GM19193 (cell line): Measurements from ENCODE around the gene SLF2.

Experiments
- POLR2A ChIP-seq: IDR thresholded peaks from 4 replicates; pipeline ENCODE4 v1.6.1; 2011; ENCODE audit not compliant: insufficient read depth, insufficient read length; ENCODE audit errors: extremely low read depth

SLF2 gene

GRCh38 chr10:100976906-100977305 is 64.1 kb downstream of the SLF2 start:
- no peak for TF ChIP-seq POLR2A

DNA sequence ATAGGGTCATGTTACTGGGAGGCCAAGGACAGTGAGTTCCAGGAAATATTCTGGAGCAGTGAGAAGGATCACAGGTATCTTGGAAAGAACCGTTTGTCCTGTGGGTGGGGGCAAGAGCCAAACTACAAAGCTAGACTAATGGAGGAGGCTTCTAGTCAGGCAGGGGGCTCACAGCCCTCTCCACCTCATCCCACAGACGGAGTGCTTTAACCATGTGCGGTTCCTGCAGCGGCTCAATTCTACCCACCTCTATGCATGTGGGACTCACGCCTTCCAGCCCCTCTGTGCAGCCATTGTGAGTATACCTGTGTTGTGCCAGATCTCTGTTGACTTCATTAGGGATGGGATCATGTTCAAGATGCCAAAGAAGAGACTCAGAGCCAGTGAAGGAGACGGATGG is 64.7 kb downstream of the SLF2 start:
- TF ChIP-seq POLR2A = no peak

- TF ChIP-seq POLR2A = no peak
These were observed 65.5 kb downstream of the SLF2 start for GRCh38 chr10:100978121-100978900.

- TF ChIP-seq POLR2A = no peak
These were observed 66.1 kb downstream of the SLF2 start for GRCh38 chr10:100978901-100979195.

- TF ChIP-seq POLR2A = no peak
These were observed 67.1 kb downstream of the SLF2 start for GRCh38 chr10:100979791-100980272.

DNA sequence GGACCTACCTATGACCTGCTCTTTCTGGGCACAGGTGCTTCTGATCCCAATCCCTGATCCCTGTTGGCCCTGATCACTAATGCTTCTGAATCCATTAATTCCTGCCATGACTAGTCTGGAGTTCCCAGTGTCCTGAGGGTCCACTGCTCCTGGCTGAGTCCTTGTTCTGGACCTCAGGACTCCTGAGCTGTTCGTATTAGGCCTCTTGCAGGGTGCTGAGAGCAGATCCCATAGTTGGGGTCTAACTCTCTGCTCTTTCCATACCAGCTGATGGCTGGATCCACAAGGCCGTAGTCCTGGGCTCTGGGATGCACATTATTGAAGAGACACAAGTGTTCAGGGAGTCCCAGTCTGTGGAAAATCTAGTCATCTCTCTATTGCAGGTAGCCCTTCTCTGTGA is 67.5 kb downstream of the SLF2 start:
- no peak for TF ChIP-seq POLR2A

GRCh38 chr10:100980711-100981110 is 67.9 kb downstream of the SLF2 start:
- TF ChIP-seq POLR2A = no peak

- no peak for TF ChIP-seq POLR2A
These were observed 68.5 kb downstream of the SLF2 start for GRCh38 chr10:100981178-100981772.

DNA sequence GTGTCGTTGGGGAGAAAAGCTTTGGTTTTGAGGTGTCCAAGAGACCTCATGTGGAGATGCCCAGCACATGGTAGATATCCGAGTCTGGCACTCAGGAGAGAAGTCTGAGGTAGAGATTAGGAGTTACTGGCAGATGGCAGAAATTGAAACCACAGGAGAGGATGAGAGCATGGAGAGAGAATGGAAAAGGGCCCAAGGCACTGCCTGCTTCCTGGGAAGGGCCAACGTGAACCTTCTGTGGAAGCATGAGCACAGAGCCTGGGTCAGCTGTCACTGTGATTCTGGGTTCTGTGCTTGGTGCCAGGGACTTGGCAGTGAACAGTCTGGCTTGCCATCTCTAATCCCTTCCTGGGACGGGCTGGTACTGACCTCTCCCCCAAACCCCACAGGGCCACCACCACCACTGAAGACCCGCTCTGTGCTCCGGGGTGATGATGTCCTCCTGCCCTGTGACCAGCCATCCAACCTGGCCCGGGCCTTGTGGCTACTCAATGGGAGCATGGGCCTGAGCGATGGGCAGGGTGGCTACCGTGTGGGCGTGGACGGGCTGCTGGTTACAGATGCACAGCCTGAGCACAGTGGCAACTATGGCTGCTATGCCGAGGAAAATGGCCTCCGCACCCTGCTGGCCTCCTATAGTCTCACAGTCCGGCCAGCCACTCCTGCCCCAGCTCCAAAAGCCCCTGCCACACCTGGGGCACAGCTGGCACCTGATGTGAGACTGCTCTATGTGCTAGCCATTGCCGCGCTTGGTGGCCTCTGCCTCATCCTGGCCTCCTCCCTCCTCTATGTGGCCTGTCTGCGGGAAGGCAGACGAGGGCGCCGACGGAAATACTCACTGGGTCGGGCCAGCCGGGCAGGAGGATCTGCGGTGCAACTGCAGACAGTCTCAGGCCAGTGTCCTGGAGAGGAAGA is 70.4 kb downstream of the SLF2 start:
- TF ChIP-seq POLR2A = no peak

DNA sequence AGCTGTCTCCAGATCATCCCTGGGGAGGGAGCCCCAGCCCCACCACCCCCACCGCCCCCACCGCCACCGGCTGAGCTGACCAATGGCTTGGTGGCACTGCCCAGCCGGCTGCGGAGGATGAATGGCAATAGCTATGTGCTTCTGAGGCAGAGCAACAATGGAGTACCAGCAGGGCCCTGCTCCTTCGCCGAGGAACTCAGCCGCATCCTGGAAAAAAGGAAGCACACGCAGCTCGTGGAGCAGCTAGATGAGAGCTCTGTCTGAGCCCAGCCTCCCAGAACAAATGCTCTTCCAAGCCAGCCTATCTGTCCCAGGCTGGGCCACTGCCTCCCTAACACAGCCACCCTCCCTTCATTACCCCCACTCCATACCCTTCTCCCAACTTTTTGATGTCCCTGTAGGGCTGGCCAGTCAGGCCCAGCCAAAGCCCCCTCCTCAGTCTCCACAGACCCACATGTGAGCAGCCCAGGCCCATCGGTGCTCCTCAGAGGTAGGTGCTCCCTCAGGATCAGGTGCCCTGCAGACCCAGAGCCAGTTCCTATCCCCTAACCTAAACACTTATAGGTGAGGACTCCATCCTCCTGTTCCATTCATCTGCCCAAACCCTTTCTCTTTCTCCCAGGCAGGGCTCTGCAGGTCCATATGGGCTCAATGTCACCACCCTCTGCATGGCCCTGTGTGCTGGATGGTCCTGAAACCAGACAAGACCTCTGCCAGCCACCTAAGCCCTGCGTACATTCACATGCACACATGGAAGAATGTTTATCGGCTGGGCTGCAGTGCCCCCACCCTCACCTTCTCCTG is 71.3 kb downstream of the SLF2 start:
- TF ChIP-seq POLR2A = no peak

DNA sequence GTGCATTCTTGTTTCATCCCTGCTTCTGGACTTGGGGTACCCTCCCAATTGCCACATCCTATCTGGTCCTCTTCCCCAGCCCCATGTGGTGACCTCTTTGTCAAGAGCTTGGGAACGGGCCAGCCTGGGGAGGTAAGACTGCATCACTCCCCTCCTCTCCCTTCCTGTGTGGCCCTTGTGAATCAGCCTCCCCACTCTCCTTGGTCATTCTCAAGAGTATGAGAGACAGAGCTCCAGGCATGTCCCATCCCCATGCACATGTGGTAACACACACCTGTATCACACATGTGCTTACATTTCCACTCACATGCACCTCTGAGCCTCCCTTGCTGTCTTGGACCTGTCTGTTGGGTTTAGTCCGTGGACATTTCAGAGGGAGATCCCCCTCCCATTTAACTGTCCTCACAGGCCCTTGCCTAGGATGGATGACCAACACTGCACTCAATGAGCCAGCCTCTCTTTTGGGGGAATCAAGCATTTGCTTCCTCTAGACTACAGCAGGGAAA is 72.0 kb downstream of the SLF2 start:
- no peak for TF ChIP-seq POLR2A

DNA sequence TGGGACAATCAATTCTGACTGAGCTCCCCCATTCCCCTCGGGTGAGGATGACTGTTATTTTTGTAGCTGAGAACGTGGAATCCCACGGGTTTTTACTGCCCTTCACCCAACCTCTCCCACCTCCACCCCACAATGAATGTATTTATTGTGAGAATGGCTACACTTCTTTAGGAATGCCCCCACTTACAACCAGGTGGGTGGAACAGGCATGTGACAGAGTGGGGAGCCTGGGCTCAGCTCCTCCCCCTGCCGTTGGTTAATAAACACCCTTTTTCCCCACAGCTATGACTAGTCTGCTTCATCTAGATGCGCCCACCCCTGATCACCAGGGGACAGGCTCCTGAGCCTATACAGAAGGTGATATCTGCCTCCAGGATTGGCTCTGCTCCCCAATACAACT is 72.6 kb downstream of the SLF2 start:
- no peak for TF ChIP-seq POLR2A

- TF ChIP-seq POLR2A = no peak
These were observed 73.8 kb downstream of the SLF2 start for GRCh38 chr10:100986623-100986951.

DNA sequence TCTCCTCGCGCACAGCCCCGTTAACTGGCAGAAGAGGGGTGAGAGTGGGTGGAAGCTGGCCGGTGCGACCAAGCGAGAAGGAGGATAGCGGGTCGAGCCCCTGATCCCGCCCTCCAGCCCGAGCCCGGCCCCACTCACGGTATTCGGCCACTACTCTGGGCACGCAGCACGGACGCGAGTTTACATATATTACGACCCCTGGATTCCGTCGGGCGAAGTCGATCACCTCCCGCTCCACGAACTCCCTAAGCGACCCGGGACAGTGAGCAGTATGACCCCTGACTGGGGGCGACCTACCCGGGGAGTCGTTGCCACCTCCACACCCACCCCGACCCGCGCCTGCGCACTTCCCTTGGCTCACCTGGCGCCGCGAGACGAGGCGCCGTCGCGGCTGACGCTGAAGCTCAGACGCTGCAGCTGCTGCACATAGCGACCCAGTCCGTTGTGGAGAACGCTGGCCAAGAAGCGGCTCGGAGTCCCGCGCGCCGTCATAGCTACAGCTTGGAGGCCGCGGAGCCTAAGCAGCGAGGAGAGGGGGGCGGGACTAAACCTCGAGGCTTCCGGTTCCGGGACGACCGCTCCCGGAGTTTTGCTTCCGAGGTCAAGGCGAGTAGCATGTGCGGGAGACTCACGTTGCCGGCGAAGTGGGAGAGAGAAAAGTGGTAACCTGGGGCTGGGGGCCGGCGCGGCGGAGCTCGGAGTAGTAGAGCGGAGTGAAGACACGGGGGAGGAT is 74.4 kb downstream of the SLF2 start, which contains the start of the genes MRPL43 and TWNK:
TSS of gene MRPL43 (minus strand) at position 546 of the 733 bp plus-strand sequence. CDS start at position 492, 54 bp downstream.
TSS of gene TWNK (plus strand) at position 592 of the 733 bp plus-strand sequence. CDS start 668 bp downstream, outside the sequence.
- peak; percentile 83 for TF ChIP-seq POLR2A
